Suprapubic skin (tissue), 4 donors: Measurements from ENCODE around the gene MEF2C. TPM values are rescaled to one million over a fixed set of nuclear protein-coding genes. Genes with fewer than 3 reads are reported as not detected.

Experiments
- DNase-seq, 2 donors: peaks; one replicate each; pipeline ENCODE4 v3.0.0-alpha.2; 2019; ENCODE audit warnings: low spot score in 2 of 2
- H3K27ac ChIP-seq: fragments of 200-600 bp; sonication (generic); one replicate; pipeline ENCODE4 v1.5.1; 2019
- H3K27me3 ChIP-seq: fragments of 200-600 bp; sonication (generic); one replicate; pipeline ENCODE4 v1.5.1; 2019
- H3K36me3 ChIP-seq: fragments of 200-600 bp; sonication (generic); one replicate; pipeline ENCODE4 v1.5.1; 2019
- H3K4me1 ChIP-seq: fragments of 200-600 bp; sonication (generic); one replicate; pipeline ENCODE4 v1.5.1; 2019
- H3K4me3 ChIP-seq: fragments of 200-600 bp; sonication (generic); one replicate; pipeline ENCODE4 v1.5.1; 2019; ENCODE audit warnings: mild to moderate bottlenecking
- H3K9me3 ChIP-seq: fragments of 200-600 bp; sonication (generic); one replicate; pipeline ENCODE4 v1.5.1; 2019
- CTCF ChIP-seq, 2 donors: fragments of 200-600 bp in 1 of 2; fragments of 450-650 bp in 1 of 2; sonication (generic) in 1 of 2; IDR thresholded peaks; one replicate each; pipeline ENCODE4 v1.5.1; 2016 to 2019; ENCODE audit warnings: antibody characterized with exemption in 2 of 2, mild to moderate bottlenecking in 1 of 2, moderate library complexity in 1 of 2
- EP300 ChIP-seq: sonication (generic); formaldehyde crosslinking; IDR thresholded peaks from one replicate; pipeline ENCODE4 v1.6.1; 2017; ENCODE audit warnings: antibody characterized with exemption
- POLR2A ChIP-seq, 2 donors: fragments of 450-650 bp; IDR thresholded peaks; one replicate each; pipeline ENCODE4 v1.6.1; 2017; ENCODE audit warnings: antibody characterized with exemption in 2 of 2, mild to moderate bottlenecking in 2 of 2, moderate library complexity in 2 of 2
- POLR2AphosphoS5 ChIP-seq, 3 donors: sonication (generic); formaldehyde crosslinking; IDR thresholded peaks; one replicate each; pipeline ENCODE4 v1.6.1; 2017; ENCODE audit warnings: antibody characterized with exemption in 3 of 3
- WGBS: methylation state at CpG from one replicate; pipeline ENCODE4 v1.1.5; 2018; 5-methylcytosine and 5-hydroxymethylcytosine counted together
- total RNA-seq, 4 donors: library from RNA; depleted of rRNA; stranded (reverse); fragments of >200 nt; gene quantifications; one replicate each; pipeline ENCODE4 v1.1.0, GENCODE V29; 2016

The MEF2C gene
- total RNA-seq, 4 donors from 2014 or later, result 5.9 to 15.9 (median 10.1) TPM

DNA sequence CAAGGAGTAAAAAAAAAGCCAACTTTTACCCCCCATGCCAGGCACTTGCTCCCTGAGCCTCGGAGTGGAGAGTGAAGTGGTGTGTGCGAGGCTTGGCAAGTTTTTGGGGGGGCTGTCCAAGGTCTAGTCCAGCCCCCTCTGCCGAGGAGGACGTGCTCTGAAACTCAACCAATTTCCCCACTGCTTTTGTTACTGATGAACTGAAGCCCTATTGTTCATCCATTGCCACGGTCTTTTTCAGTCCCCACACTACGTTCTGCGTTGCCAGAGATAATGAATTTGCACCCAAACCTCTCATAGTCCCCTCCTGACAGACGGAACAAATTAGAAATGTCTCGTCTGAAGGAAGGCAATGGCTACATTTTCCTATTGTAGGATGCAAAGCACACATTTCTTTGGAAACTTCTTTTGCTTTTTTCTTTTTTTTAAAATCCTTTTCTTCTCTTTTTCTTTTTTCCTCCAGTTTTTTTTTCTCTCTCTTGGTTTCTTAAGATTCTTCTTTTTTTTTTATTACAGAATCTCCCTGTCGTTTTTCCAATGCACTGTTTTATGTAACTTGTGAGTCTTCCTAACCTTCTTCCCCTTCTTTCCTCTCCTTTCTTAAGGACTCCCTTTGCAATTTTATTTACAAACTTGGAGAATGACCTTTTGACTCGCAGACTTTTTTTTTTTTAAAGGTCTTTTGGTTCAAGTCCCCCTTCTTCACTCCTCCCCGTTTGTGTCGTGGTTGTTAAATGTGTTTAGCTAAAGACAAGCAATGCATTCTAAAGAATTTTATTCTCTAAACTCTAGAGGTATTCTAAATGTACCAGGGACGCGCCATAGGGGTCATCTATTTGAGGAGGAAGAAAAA lies 209.5 kb downstream of the MEF2C start:
- 11% methylated on average over 15 of the region's 15 CpGs for WGBS
- Histone ChIP-seq H3K4me3 (no peak overlapping the region), H3K27me3 (peaks cover 100% of the 10 kb centered on the region)

DNA sequence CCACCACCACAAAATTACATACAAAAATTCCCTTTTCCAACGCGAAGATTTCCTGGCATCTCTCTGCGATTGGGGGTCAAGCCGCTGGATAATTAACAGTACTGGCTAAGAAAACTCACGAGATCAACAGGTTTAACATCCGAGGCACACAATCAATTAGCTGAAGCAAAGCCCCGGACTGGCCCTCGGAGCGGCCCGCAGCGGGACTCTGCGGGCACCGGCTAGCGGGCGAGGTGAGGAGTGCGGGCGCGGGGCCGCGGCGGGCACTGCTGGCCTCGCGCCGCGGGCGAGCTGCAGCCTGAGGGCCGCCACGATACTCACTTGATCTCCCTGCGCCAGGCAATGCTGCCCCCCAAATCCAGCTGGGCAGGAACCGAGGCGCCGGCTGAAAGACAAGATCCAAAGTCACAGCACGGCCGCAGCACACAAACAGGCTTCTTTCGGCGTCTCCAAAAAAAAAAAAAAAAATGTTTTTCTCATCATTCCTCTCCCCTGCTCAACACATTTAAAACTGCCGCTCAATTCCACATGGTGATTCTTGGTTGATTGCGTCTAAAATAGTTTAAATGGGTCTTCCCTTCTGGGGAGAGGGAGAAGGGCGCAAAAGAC lies 210.2 kb downstream of the MEF2C start:
- no peak overlapping the region for H3K4me3 ChIP-seq
- WGBS, result 15% methylated on average over 24 of the region's 39 CpGs
- peaks cover 100% of the 10 kb centered on the region for H3K27me3 ChIP-seq
- H3K4me1 ChIP-seq, result peaks cover 32% of the 10 kb centered on the region
- DNase-seq, result no peak
- H3K9me3 ChIP-seq, result no peaks in the 10 kb centered on the region
- H3K36me3 ChIP-seq, result no peaks in the 10 kb centered on the region
- TF ChIP-seq POLR2AphosphoS5 (IDR thresholded peaks at IDR 0.05) (no peak), EP300 (no peak), POLR2A (IDR thresholded peaks at IDR 0.05) (no peak), CTCF (IDR thresholded peaks at IDR 0.05) (no peak)
- no peak overlapping the region for H3K27ac ChIP-seq

More for the DNA sequence above, 209.5 kb downstream of the MEF2C start:
- no peak for DNase-seq
- no peaks in the 10 kb centered on the region for H3K9me3 ChIP-seq
- H3K27ac ChIP-seq, result no peak overlapping the region
- peaks cover 32% of the 10 kb centered on the region for H3K4me1 ChIP-seq
- H3K36me3 ChIP-seq, result no peaks in the 10 kb centered on the region
- no peak for TF ChIP-seq POLR2AphosphoS5 (IDR thresholded peaks at IDR 0.05)
- TF ChIP-seq CTCF (IDR thresholded peaks at IDR 0.05), result no peak
- no peak for TF ChIP-seq POLR2A (IDR thresholded peaks at IDR 0.05)
- no peak for TF ChIP-seq EP300

DNA sequence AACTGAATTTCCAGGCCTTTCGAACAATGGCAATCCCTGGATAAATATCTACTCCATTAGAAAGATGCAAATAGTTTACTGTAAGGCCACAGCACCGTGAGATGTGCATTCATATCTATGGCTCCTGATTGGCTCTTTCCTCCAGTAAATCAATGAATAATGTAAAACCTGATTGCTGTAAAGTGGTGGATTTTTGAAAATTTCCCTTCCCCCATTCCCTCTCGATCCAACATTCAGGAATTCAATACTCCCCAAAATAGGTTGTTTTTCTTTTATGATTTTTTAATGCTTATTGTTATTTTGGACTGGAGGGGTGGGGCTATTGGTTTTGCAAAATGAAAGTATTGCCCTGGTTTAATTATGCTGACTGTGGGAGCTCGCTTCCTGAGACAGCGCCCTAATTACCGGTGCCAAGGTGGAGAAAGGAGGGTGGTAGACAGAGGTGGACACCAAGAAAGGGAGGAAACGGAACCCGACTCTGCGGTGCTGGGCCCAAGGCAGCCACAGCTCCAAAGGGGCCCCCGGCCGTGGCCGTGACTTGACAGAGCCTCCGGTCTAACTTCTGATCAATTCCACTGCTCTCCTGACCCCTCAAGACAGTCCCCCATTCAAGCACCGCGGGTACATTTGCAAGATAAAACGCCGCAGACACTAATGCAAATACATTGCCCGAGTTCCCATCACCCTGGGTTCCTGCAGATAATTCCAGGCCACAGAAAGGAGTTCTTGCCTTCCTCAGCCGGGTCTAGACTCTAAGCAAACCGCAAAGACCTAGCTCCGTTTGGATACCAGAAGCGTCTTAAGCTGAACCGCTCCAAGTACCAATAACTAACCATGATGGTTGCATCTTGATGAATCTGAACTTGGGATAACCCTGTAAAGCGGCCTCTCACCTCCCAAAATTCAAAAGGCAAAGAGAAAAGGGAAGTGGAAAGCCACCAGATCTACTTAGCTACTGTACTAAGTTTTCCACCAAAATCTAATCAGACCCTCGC lies 211.2 kb downstream of the MEF2C start:
- peaks cover 100% of the 10 kb centered on the region for H3K27me3 ChIP-seq
- TF ChIP-seq POLR2A (IDR thresholded peaks at IDR 0.05), result no peak
- no peak for TF ChIP-seq CTCF (IDR thresholded peaks at IDR 0.05)
- TF ChIP-seq POLR2AphosphoS5 (IDR thresholded peaks at IDR 0.05), result no peak
- no peak for TF ChIP-seq EP300
- H3K27ac ChIP-seq, result no peak overlapping the region
- peaks cover 42% of the 10 kb centered on the region for H3K4me1 ChIP-seq
- DNase-seq, result no peak
- WGBS, result 10% methylated on average over 24 of the region's 25 CpGs
- no peak overlapping the region for H3K4me3 ChIP-seq
- no peaks in the 10 kb centered on the region for H3K9me3 ChIP-seq
- H3K36me3 ChIP-seq, result no peaks in the 10 kb centered on the region

DNA sequence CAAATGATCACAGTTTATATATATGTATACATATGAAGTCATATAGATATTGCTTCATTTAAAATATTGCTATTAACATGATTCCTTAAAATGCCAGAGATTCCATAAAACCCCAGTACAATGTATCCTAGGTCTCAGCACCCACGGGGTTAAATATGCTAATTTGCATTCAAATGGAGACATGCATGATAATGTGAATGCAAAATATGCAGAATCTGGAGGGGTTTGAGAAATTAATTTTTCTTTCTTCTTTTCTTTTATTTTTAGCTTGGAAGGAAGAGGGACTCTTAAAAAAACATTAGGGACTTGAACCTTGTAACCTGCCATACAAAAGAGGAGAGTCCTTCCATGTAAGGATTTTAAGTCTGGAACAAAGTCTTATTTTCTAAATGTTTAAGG lies 211.9 kb downstream of the MEF2C start:
- Histone ChIP-seq H3K9me3 (no peaks in the 10 kb centered on the region), H3K27me3 (peaks cover 100% of the 10 kb centered on the region), H3K4me1 (peaks cover 47% of the 10 kb centered on the region), H3K36me3 (no peaks in the 10 kb centered on the region), H3K27ac (no peak overlapping the region), H3K4me3 (no peak overlapping the region)
- WGBS, result 11% methylated on average over 1 of the region's 1 CpG
- no peak for DNase-seq
- TF ChIP-seq POLR2A (IDR thresholded peaks at IDR 0.05) (no peak), EP300 (no peak), POLR2AphosphoS5 (IDR thresholded peaks at IDR 0.05) (no peak), CTCF (IDR thresholded peaks at IDR 0.05) (no peak)
